Fibroblast of skin of left quadriceps (primary cell): ENCODE results near the gene NRG2.

Experiments used
- DNase-seq, 2 experiments: peaks; one replicate each; pipeline ENCODE4 v3.0.0-alpha.2; 2013; ENCODE audit warnings: low read depth in 2 of 2

The NRG2 gene

GRCh38 chr5:139880416-139881142, 162.5 kb downstream of the NRG2 start:
- DNase-seq = no peak

GRCh38 chr5:139878093-139878492, 165.0 kb downstream of the NRG2 start:
- no peak for DNase-seq

GRCh38 chr5:139877129-139877597, 165.9 kb downstream of the NRG2 start:
- no peak for DNase-seq

GRCh38 chr5:139875957-139876356, 167.1 kb downstream of the NRG2 start:
- DNase-seq = no peak

- DNase-seq = no peak
Observed at GRCh38 chr5:139872851-139873794, 170.0 kb downstream of the NRG2 start.

- DNase-seq = no peak
Observed at GRCh38 chr5:139872052-139872766, 170.9 kb downstream of the NRG2 start.

- no peak for DNase-seq
Observed at GRCh38 chr5:139871614-139872013, 171.5 kb downstream of the NRG2 start.

- no peak for DNase-seq
Observed at GRCh38 chr5:139870677-139871076, 172.4 kb downstream of the NRG2 start.

GRCh38 chr5:139869042-139869790, 173.9 kb downstream of the NRG2 start:
- no peak for DNase-seq

GRCh38 chr5:139867581-139867980, 175.5 kb downstream of the NRG2 start:
- no peak for DNase-seq

GRCh38 chr5:139867109-139867508, 176.0 kb downstream of the NRG2 start:
- no peak for DNase-seq

- no peak for DNase-seq
Observed at GRCh38 chr5:139864716-139865483, 178.2 kb downstream of the NRG2 start.

GRCh38 chr5:139863855-139864558, 179.1 kb downstream of the NRG2 start:
- DNase-seq = peak; percentile 16 to 17

- no peak for DNase-seq
Observed at GRCh38 chr5:139863361-139863760, 179.7 kb downstream of the NRG2 start.

GRCh38 chr5:139862803-139863202, 180.3 kb downstream of the NRG2 start:
- no peak for DNase-seq

- DNase-seq = no peak
Observed at GRCh38 chr5:139862313-139862712, 180.8 kb downstream of the NRG2 start.

- no peak for DNase-seq
Observed at GRCh38 chr5:139861889-139862207, 181.3 kb downstream of the NRG2 start.

GRCh38 chr5:139861021-139861888, 181.8 kb downstream of the NRG2 start:
- DNase-seq = no peak

- DNase-seq = no peak
Observed at GRCh38 chr5:139859013-139859412, 184.1 kb downstream of the NRG2 start.
